NOMO-1 (cell line): ENCODE results near the gene UBFD1.
A peak's percentile ranks its signal among the peaks of the same experiment; 100 is the strongest.
"Not testable (repeated sequence)": the region's sequence is repeated elsewhere in the genome, so short reads cannot be mapped to it uniquely, and the experiment has no call there.

ENCODE experiments used
- DNase-seq, 2 experiments: peaks; one replicate each; lab custom pipeline; 2025; ENCODE audit not compliant: unreplicated experiment in 2 of 2; lab: John Stamatoyannopoulos, UW

Gene UBFD1, protein sequence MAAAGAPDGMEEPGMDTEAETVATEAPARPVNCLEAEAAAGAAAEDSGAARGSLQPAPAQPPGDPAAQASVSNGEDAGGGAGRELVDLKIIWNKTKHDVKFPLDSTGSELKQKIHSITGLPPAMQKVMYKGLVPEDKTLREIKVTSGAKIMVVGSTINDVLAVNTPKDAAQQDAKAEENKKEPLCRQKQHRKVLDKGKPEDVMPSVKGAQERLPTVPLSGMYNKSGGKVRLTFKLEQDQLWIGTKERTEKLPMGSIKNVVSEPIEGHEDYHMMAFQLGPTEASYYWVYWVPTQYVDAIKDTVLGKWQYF

DNA sequence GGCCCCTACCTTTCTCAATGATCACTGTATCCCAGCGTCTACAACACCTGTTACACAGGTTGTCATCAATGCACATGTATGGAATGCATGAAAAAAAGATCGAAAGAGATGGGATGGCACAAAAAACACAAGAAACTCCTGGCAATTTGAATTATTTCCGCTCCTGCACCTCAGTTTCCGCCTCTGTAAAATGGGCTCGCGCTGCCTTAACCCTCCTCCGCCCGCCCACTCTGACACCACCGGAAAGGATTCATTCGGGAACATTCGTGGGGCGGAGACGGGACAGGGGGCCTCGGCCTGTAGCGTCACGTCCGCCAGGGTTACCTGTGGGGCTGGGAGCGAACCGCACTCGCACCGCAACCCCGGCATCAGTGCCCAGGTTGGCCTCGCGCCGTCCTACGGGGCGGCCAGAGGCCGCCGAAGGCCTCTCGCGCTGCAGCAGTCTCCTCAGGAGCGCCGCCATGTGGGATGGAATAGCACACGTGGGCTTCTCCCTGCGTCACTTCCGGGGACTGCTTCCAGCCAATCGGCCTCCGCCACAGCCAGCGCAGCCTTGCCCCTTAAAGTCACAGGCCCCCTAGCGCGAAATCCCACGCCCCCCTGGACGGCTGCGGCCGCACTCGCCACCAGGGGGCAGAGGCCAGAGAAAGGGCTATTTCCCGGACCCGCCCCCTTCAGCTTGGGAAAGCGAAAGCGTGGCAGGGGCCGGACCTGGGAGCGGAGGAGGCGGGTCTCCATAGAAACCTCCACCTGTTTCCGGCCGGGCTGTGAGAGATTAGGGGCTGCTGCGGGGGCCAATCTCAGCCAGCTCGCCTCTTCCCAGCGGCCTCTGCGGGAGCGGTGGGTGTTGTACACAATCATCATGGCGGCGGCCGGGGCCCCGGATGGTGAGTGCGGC is at the start of gene UBFD1, which contains the start of gene EARS2:
Gene UBFD1, plus strand, starts transcription at position 847 of the 898 bp plus-strand sequence. Its CDS starts 16 bp downstream, at position 863.
Gene EARS2, minus strand, starts transcription at position 470 of the 898 bp plus-strand sequence. Its CDS starts 7 bp downstream, at position 463.
- peak; percentile 98 to 100 for DNase-seq

DNA sequence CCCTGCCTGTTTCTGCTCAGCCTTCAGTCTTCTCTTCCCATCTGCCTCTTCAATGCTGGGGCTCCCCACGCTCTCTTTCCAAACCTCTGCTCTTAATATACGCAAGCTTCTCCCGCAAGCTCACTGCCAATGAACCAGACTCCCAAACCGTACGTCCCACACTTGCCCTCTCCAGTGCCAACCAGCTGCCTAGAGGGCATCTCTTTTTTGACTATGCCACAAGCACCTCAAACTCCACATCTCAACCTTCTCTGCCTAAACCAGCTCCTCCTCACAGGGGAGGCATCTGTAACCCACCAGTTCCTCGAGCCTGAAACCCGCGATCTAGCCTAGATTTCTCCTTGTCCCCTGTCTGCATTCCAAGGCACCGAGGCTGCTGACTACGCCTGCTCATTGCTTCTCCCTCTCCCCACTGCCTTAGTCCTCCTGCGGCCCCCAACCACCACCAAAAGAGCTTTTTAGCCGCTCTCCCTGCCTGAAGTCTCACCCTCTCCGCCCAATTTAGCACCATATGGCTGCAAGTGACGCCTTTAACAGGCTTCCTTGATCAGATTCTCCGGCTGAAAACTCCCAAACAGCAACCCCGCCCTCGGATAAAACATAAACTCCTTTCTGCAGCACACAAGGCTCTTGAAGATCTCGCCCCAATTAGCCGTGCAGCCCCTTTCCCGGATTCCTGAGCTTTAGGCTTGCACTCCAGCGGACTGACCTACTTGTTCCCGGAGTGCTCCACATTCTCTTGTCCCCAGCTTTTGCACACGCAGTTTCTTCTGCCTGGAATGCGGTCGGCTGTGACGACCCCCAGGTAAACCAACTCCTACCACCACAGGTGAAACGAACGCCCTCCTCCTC is 48.7 kb upstream of the UBFD1 start:
- DNase-seq: no peak

DNA sequence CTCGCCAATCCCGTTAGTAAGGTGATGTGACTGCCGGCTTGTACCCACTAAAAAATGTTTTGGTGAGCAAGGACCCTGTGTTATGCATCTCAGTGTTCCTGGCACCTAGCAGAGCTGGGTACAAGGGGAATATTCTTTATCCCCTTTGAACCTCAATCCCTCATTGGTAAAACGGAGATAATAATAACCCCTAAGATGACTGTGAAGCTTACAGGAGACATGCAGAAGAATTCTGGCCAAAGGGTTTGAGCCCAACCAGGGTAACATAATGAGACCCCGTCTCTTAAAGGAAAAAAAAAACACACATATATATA is 48.1 kb upstream of the UBFD1 start:
- no peak for DNase-seq

DNA sequence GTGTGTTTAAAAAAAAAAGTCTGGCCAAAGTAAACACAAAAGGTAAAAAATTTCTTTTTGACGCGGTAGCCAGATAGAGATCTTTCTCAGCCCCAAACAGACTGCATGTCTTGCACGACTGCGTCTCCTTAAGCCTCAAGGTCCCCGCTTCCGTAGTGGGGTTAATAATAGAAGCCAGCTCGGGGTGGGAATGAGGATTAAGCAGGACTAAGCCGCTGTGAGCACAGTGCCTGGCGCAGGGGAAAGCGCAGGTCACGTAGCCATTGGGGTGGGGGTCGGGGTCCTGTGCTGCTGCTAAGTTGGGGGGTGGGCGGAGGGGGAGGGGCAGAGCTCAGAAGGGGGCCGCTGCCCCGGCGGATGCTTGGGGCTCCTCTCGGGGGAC is 47.8 kb upstream of the UBFD1 start:
- DNase-seq: peak; percentile 6 to 23

DNA sequence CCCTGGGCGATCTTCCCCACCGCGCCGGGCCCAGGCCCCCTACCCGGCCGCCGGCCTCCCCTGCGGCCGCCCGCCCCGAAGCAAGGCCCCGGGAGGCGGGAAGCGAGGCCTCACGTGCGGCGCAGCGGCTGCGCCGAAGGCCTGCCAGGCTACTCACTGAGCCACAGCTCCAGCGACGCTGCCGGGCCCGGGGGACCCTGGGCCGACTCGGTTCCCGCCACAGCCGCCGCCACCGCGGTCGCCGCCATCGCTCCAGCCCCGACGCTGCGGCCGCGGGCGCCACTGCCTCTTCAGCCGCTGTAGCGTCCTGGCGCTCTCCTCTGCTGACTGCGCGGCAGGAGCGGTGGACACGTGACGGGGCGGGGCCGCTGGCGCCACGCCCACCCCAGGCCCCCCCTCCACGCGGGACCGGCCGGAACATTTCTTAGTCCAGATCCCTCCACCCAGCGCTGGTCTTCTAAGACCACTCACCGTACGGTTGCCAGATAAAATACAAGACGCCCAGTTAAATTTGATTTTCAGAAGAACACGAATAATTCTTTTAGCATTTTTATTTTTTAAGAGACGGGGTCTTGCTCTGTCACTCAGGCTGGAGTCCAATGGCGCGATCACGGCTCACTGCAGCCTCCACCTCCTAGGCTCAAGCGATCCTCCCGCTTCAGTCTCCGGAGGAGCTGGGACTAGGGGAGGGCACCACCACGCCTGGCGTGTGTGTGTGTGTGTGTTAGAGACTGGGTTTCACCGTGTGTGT is 47.2 kb upstream of the UBFD1 start, which contains the start of gene GGA2:
Gene GGA2, minus strand, starts transcription at position 331 of the 751 bp plus-strand sequence. Its CDS starts 83 bp downstream, at position 248.
- DNase-seq: peak; percentile 62 to 82

DNA sequence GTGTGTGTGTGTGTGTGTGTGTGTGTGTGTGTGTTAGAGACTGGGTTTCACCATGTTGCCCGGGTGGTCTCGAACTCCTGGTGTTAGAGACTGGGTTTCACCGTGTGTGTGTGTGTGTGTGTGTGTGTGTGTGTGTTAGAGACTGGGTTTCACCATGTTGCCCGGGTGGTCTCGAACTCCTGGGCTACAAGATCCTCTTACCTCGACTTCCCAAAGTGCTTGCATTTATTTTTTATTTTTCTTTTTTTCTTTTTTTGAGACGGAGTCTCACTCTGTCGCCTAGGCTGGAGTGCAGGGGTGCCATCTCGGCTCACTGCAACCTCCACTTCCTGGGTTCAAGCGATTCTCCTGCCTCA is 46.6 kb upstream of the UBFD1 start:
- DNase-seq: not testable (repeated sequence)

DNA sequence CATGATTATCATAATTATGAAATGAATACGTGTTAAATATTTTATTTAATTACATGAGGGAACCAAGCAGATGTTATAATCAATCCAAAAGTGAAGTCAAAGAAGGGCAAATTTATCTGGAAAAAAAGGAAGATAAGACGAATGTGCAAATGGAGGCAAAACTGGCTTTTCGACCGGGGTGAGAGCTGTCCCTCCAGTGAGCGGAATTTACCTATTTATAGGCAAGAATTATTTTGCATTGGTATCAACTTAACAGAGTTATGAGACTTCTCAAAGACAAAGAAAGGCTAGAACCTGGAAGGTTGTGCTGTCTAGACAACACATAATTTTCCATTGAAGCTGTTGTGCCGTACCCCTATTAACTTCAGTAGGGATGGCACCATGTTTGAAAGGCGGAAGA is 45.8 kb upstream of the UBFD1 start:
- DNase-seq: no peak

DNA sequence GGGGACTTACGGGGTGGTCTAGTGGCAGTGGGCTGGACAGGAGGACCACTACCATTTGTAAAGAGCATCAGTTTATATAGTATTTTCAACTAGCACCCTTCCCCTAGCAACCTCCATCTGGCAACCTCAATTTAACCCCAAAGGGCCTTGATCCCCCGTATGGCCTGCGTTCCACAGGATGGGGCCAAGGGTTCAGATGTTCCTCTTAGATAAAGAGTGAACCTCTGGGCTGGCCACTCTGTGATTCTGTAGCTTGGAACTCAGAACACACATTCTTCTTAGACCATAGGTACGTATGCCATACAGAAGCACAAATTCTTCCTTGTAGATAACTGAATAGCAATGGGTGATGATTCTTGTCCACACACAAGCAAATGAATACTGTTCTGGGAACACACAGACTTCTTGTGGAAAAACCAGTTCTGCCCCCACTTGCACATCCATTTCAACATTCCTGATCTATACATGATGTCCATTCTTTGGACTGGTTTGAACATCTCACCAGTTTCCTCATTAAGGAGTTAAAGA is 45.3 kb upstream of the UBFD1 start:
- no peak for DNase-seq

DNA sequence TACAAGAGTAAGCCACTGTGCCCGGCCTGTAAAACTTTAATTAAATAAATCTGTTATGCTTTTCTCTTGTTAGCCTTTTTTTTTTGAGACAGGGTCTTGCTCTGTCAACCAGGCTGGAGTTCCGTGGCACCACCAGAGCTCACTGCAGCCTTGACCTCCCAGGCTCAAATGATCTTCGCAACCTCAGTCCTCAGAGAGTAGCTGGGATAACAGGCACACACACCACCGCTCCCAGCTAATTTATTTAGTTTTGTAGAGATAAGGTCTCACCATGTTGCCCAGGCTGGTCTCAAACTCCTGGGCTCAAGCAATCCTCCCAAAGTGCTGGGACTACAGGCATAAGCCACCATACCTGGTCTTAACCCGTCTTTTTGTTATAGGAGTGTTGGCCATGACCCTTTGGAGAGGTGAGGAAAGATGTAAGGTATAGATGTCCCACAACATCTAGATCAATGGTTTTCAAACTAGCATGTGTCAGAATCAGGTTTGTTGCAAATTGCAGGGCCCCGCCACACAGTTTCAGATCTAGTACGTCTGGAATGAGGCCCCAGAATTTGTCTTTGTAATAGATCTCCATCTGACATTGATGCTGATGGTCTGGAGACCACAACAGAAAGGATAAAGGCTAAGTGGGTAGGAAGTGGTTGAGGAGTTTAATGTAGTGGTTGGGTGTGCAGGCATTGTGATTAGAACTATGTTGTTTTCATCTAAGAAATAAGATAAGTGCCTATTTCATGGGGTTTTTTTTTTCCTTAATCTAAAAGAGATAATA is 43.0 kb upstream of the UBFD1 start:
- DNase-seq: no peak

DNA sequence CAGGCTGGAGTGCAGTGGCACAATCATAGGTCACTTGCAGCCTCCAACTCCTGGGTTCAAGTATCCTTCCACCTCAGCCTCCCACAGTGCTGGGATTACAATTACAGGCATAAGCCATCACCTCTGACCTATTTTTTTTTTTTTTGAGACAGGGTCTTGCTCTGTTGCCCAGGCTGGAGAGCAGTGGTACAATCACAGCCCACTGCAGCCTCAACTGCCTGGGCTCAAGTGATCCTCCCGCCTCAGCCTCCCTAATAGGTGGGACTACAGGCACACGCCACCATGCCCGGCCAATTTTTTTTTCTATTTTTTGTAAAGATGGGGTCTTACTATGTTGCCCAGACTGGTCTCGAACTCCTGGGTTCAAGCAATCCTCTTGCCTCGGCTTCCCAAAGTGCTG is 41.6 kb upstream of the UBFD1 start:
- no peak for DNase-seq

DNA sequence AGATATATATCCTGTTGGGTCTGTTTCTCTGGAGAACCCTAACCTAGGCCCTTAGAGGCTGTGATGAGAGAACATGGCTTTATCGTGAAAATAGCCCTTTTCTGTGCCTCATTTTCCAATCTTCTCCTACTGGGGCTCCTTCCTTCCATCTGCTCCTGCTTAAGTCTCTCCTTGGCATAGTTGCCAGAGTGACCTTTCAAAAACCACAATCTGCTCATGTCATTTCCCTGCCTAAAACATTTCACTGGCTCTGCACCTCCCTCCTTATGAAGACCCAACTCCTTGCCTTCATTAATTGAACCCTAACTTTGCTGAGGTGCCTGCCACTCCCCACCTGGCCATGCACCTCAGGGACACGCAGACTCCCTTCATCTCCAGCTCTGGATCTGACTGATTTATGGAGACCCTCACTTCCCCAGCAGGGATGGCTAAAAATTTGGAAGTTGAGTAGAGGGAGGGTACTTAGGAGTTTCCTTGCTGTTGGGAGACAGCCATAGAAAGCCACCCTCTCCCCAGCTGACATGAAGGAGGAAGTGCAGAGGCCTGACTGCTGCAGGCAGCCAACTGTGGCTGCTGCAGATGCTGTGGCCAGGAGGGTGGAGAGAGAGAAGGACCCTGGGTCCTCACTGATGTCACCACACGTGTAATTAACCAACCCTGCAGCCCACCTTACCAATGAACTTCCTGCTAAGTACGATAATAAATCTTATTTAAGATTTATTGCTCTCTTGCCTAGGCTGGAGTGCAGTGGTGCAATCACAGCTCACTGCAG is 41.0 kb upstream of the UBFD1 start:
- peak; percentile 53 to 73 for DNase-seq

DNA sequence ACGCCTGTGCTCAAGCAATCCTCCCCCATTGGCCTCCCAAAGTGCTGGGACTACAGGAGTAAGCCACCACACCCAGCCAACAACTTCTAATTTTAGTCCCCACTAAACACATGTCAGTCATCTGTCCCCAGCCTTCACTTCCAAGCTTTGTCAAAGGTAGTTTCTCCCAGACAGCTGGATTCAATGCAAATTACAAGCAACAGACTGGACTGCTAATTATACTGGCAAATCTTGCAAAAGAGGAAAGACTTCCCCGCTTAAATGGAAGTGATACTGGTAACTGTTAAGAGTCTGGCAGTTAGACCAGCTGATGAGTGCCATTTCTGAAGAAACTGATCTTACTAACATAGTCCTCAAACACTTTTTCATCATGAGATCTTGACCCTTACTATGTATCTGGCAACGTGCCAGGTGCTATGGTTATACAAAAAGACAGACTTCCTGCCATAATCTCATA is 39.1 kb upstream of the UBFD1 start:
- DNase-seq: peak; percentile 84 to 96

DNA sequence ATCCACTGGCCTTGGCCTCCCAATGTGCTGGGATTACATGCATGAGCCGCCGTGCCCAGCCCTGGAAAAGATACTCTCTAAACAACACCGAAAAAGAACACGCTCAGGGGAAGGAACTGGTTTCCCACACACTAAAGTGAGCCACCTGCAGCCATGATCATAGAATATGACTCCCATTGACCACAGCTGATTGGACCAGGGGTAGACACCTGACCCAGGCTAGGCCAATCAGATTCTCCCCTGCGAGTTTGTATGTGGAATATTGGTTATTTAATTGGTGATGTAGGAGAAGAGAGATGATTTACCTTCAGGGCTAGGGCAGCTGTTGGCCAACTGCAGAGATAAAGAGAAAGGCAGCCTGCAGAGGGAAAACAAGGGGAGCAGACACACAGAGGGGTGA is 38.2 kb upstream of the UBFD1 start:
- peak in 1 of 2 experiments; percentile 11 for DNase-seq

DNA sequence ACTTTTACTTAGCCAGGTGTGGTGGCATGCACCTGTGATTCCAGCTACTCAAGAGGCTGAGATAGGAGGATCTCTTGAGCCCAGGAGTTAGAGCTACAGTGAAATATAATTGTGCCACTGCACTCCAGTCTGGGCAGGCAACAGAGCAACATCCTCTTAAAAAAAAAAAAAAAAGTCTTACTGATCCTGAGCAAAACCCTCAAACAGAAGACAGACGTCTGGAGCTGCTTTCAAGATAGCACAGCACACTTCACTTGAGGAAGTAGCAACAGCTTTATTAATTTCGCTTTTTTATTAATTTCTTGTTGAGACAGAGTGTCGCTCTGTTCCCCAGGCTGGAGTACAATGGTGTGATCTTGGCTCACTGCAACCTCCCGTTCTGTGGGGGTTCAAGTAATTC is 37.0 kb upstream of the UBFD1 start:
- DNase-seq: peak; percentile 45 to 63

DNA sequence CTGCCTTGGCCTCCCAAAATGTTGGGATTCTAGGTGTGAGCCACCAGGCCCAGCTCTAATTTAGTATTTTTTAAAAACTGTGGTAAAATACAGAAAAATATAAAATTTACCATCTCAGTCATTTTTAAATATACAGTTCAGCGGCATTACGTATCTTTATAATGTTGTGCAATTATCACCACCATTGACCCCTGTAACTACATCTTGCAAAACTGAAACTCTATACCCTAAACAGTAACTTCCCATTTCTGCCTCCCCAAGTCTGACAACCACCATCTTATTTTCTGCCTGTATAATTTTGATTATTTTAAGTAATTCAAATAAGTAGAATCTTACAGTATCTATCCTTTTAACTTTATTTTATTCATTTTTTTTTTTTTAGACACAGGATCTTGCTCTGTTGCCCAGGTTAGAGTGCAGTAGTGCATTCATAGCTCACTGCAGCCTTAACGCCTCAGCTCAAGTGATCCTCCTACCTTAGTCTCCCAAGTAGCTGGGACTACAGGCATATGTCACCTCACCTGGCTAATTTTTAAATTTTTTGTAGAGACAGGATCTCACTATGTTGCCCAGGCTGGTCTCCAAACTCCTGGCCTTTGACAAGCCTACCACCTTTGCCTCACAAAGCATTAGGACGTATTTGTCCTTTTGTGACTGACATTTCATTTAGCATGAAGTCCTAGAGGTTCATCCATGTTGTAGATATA is 36.3 kb upstream of the UBFD1 start:
- DNase-seq: peak; percentile 74 to 90

DNA sequence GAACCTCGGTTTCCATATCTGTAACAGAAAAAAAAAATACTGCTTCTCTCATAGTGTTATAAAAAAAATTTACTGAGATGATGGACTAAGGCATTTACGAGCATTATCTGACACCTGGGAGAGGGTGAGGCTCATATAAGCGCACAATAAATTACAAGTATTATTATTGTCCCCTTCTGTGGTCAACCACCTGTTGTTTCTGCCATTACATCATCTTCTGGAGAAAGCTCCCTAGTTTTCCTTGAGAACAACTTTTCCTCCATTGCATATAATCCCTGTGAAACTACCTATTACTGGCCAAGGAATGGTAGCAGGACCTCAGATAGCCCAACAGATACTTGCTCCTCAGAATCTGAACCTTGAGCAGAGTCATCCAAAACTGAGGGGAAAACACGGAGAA is 35.6 kb upstream of the UBFD1 start:
- no peak for DNase-seq

DNA sequence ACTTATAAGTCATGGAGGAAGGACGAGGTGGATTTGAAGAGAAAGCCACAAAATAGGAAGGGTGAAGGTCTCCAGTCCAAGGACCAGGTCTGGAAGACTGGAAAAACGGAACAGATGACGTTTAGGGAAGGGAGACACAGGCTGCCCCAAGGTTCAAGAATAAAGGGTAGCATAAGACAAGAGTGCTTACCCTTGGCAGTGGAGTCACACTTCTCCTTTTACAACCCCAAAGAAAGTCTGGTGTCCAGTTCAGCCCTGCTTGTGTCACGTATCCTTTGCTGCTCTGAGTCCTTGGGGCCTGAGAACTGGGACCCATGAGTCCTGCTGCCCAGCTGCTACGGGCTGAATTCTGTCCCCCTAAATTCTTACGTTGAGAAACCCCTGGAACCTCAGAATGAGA is 34.2 kb upstream of the UBFD1 start:
- DNase-seq: no peak

DNA sequence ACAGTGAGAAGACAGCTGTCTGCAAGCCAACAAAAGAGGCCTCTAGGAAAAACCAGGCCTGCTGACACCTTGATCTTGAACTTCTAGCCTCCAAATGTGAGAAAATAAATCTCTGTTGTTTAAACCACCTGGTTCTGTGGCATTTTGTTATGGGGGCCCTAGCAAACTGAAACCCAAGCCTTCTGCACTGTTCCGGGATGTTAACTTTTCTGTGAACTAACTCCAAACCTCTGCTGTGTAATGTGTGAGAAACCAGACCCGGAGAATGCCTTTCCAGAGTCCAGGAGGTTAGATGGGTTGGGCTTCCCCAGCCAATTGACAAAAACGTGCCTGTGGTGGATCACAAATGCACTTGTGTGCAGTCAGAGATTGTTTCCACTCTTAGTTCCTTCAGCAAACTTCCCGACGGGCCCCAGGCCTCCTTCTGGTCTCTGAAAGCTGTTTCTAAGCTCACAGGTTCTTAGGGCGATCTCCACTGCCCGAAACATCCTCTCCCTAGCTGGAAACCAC is 33.6 kb upstream of the UBFD1 start:
- DNase-seq: no peak
